ENCODE measurements around the gene SETD7.

Gene SETD7

GRCh38 chr4:139575072-139575471 is 19.1 kb upstream of the SETD7 start:
- no peak for DNase-seq
- no peaks in the 10 kb centered on the region for H3K9me3 ChIP-seq (ENCODE audit: control extremely low read depth in 1 of 5, control insufficient read depth in 4 of 5, insufficient read depth in 2 of 5, low read depth in 1 of 5, low read length in 4 of 5)
- peaks cover 0 to 3% (median 0%) of the 10 kb centered on the region in 4 experiments for H3K4me1 ChIP-seq (ENCODE audit: control extremely low read depth in 1 of 4, control insufficient read depth in 4 of 4, insufficient read depth in 4 of 4, low read length in 3 of 4)
- no peak overlapping the region for H3K27ac ChIP-seq (ENCODE audit: insufficient read depth in 1 of 2, low read depth in 1 of 2, low read length in 2 of 2, poor library complexity in 1 of 2, severe bottlenecking in 2 of 2)
- ChIA-PET POLR2A (no interaction called here), CTCF (no interaction called here)
- H3K27me3 ChIP-seq (replicated peaks in 2 of 5; ENCODE audit: control insufficient read depth in 4 of 5, insufficient read depth in 5 of 5, low read length in 4 of 5): no peaks in the 10 kb centered on the region
- 100% methylated on average over 5 of the region's 5 CpGs for WGBS (ENCODE audit: insufficient coverage)
- H3K4me3 ChIP-seq (ENCODE audit: control insufficient read depth in 1 of 7, extremely low read depth in 1 of 7, insufficient read depth in 4 of 7, low read depth in 2 of 7, low read length in 6 of 7): no peak overlapping the region
- H3K36me3 ChIP-seq (ENCODE audit: control insufficient read depth in 4 of 4, insufficient read depth in 4 of 4, low read length in 3 of 4): no peaks in the 10 kb centered on the region

- CTCF ChIA-PET: no interaction called here
- POLR2A ChIA-PET: no interaction called here
These were observed 18.6 kb upstream of the SETD7 start for GRCh38 chr4:139574641-139575040.

GRCh38 chr4:139568206-139568955 is 12.4 kb upstream of the SETD7 start:
- 97% methylated on average over 6 of the region's 10 CpGs for WGBS (ENCODE audit: insufficient coverage)
- Histone ChIP-seq H3K9me3 (ENCODE audit: control extremely low read depth in 1 of 5, control insufficient read depth in 4 of 5, insufficient read depth in 2 of 5, low read depth in 1 of 5, low read length in 4 of 5) (no peaks in the 10 kb centered on the region), H3K27me3 (replicated peaks in 2 of 5; ENCODE audit: control insufficient read depth in 4 of 5, insufficient read depth in 5 of 5, low read length in 4 of 5) (no peaks in the 10 kb centered on the region), H3K36me3 (ENCODE audit: control insufficient read depth in 4 of 4, insufficient read depth in 4 of 4, low read length in 3 of 4) (no peaks in the 10 kb centered on the region), H3K27ac (ENCODE audit: insufficient read depth in 1 of 2, low read depth in 1 of 2, low read length in 2 of 2, poor library complexity in 1 of 2, severe bottlenecking in 2 of 2) (no peak overlapping the region), H3K4me1 (ENCODE audit: control extremely low read depth in 1 of 4, control insufficient read depth in 4 of 4, insufficient read depth in 4 of 4, low read length in 3 of 4) (peaks cover 0 to 3% (median 0%) of the 10 kb centered on the region in 4 experiments), H3K4me3 (ENCODE audit: control insufficient read depth in 1 of 7, extremely low read depth in 1 of 7, insufficient read depth in 4 of 7, low read depth in 2 of 7, low read length in 6 of 7) (no peak overlapping the region)
- no peak for DNase-seq
- CTCF ChIA-PET: interaction anchor here (1.6 to 2.5 kb wide), 2 partner anchors 12 to 35 kb away, joined by 5 to 7 read pairs; partner anchors contain the start of gene SETD7
- POLR2A ChIA-PET: interaction anchor here (0.7 kb wide), 1 partner anchor 20 kb away, joined by 3 read pairs; no protein-coding TSS in a partner anchor

More at GRCh38 chr4:139574641-139575040, 18.6 kb upstream of the SETD7 start:
- no peak overlapping the region for H3K27ac ChIP-seq (ENCODE audit: insufficient read depth in 1 of 2, low read depth in 1 of 2, low read length in 2 of 2, poor library complexity in 1 of 2, severe bottlenecking in 2 of 2)
- DNase-seq: no peak
- H3K4me1 ChIP-seq (ENCODE audit: control extremely low read depth in 1 of 4, control insufficient read depth in 4 of 4, insufficient read depth in 4 of 4, low read length in 3 of 4): peaks cover 0 to 3% (median 0%) of the 10 kb centered on the region in 4 experiments
- no peaks in the 10 kb centered on the region for H3K27me3 ChIP-seq (replicated peaks in 2 of 5; ENCODE audit: control insufficient read depth in 4 of 5, insufficient read depth in 5 of 5, low read length in 4 of 5)
- H3K36me3 ChIP-seq (ENCODE audit: control insufficient read depth in 4 of 4, insufficient read depth in 4 of 4, low read length in 3 of 4): no peaks in the 10 kb centered on the region
- 80% methylated on average over 1 of the region's 3 CpGs for WGBS (ENCODE audit: insufficient coverage)
- no peaks in the 10 kb centered on the region for H3K9me3 ChIP-seq (ENCODE audit: control extremely low read depth in 1 of 5, control insufficient read depth in 4 of 5, insufficient read depth in 2 of 5, low read depth in 1 of 5, low read length in 4 of 5)
- H3K4me3 ChIP-seq (ENCODE audit: control insufficient read depth in 1 of 7, extremely low read depth in 1 of 7, insufficient read depth in 4 of 7, low read depth in 2 of 7, low read length in 6 of 7): no peak overlapping the region

GRCh38 chr4:139567159-139567870 is 11.3 kb upstream of the SETD7 start:
- POLR2A ChIA-PET: interaction anchor here (0.7 to 1.7 kb wide), 2 partner anchors 10 to 19 kb away, joined by 3 to 6 read pairs; no protein-coding TSS in a partner anchor
- peak in 2 of 3 donors; percentile 42 to 50 for DNase-seq
- H3K27me3 ChIP-seq (replicated peaks in 2 of 5; ENCODE audit: control insufficient read depth in 4 of 5, insufficient read depth in 5 of 5, low read length in 4 of 5): no peaks in the 10 kb centered on the region
- H3K36me3 ChIP-seq (ENCODE audit: control insufficient read depth in 4 of 4, insufficient read depth in 4 of 4, low read length in 3 of 4): no peaks in the 10 kb centered on the region
- no peak overlapping the region for H3K4me3 ChIP-seq (ENCODE audit: control insufficient read depth in 1 of 7, extremely low read depth in 1 of 7, insufficient read depth in 4 of 7, low read depth in 2 of 7, low read length in 6 of 7)
- H3K4me1 ChIP-seq (ENCODE audit: control extremely low read depth in 1 of 4, control insufficient read depth in 4 of 4, insufficient read depth in 4 of 4, low read length in 3 of 4): peaks cover 0 to 3% (median 0%) of the 10 kb centered on the region in 4 experiments
- WGBS (ENCODE audit: insufficient coverage): 92% methylated on average over 5 of the region's 7 CpGs
- no peaks in the 10 kb centered on the region for H3K9me3 ChIP-seq (ENCODE audit: control extremely low read depth in 1 of 5, control insufficient read depth in 4 of 5, insufficient read depth in 2 of 5, low read depth in 1 of 5, low read length in 4 of 5)
- H3K27ac ChIP-seq (ENCODE audit: insufficient read depth in 1 of 2, low read depth in 1 of 2, low read length in 2 of 2, poor library complexity in 1 of 2, severe bottlenecking in 2 of 2): no peak overlapping the region
- CTCF ChIA-PET: interaction anchor here (1.6 kb wide), 1 partner anchor 11 kb away, joined by 5 read pairs; the partner anchor contains the start of gene SETD7

GRCh38 chr4:139564502-139564901 is 8.5 kb upstream of the SETD7 start:
- Histone ChIP-seq H3K27ac (ENCODE audit: insufficient read depth in 1 of 2, low read depth in 1 of 2, low read length in 2 of 2, poor library complexity in 1 of 2, severe bottlenecking in 2 of 2) (no peak overlapping the region), H3K36me3 (ENCODE audit: control insufficient read depth in 4 of 4, insufficient read depth in 4 of 4, low read length in 3 of 4) (no peaks in the 10 kb centered on the region), H3K4me3 (ENCODE audit: control insufficient read depth in 1 of 7, extremely low read depth in 1 of 7, insufficient read depth in 4 of 7, low read depth in 2 of 7, low read length in 6 of 7) (no peak overlapping the region), H3K27me3 (replicated peaks in 2 of 5; ENCODE audit: control insufficient read depth in 4 of 5, insufficient read depth in 5 of 5, low read length in 4 of 5) (no peaks in the 10 kb centered on the region), H3K9me3 (ENCODE audit: control extremely low read depth in 1 of 5, control insufficient read depth in 4 of 5, insufficient read depth in 2 of 5, low read depth in 1 of 5, low read length in 4 of 5) (no peaks in the 10 kb centered on the region), H3K4me1 (ENCODE audit: control extremely low read depth in 1 of 4, control insufficient read depth in 4 of 4, insufficient read depth in 4 of 4, low read length in 3 of 4) (peaks cover 0 to 14% (median 5%) of the 10 kb centered on the region in 4 experiments)
- ChIA-PET POLR2A (interaction anchor here (1.5 kb wide), 1 partner anchor 12 kb away, joined by 3 read pairs; no protein-coding TSS in a partner anchor), CTCF (interaction anchor here (0.9 to 2.4 kb wide), 3 partner anchors 9 to 32 kb away, joined by 3 to 6 read pairs (median 4); partner anchors contain the start of gene SETD7)
- WGBS (ENCODE audit: insufficient coverage): 80% methylated on average over 1 of the region's 1 CpG
- DNase-seq: peak; percentile 22 to 55 (median 50)

GRCh38 chr4:139563515-139563914 is 7.5 kb upstream of the SETD7 start:
- Histone ChIP-seq H3K27me3 (replicated peaks in 2 of 5; ENCODE audit: control insufficient read depth in 4 of 5, insufficient read depth in 5 of 5, low read length in 4 of 5) (peaks cover 0 to 2% (median 1%) of the 10 kb centered on the region in 5 experiments), H3K27ac (ENCODE audit: insufficient read depth in 1 of 2, low read depth in 1 of 2, low read length in 2 of 2, poor library complexity in 1 of 2, severe bottlenecking in 2 of 2) (no peak overlapping the region), H3K36me3 (ENCODE audit: control insufficient read depth in 4 of 4, insufficient read depth in 4 of 4, low read length in 3 of 4) (no peaks in the 10 kb centered on the region), H3K4me1 (ENCODE audit: control extremely low read depth in 1 of 4, control insufficient read depth in 4 of 4, insufficient read depth in 4 of 4, low read length in 3 of 4) (peaks cover 0 to 18% (median 5%) of the 10 kb centered on the region in 4 experiments), H3K9me3 (ENCODE audit: control extremely low read depth in 1 of 5, control insufficient read depth in 4 of 5, insufficient read depth in 2 of 5, low read depth in 1 of 5, low read length in 4 of 5) (no peaks in the 10 kb centered on the region), H3K4me3 (ENCODE audit: control insufficient read depth in 1 of 7, extremely low read depth in 1 of 7, insufficient read depth in 4 of 7, low read depth in 2 of 7, low read length in 6 of 7) (no peak overlapping the region)
- ChIA-PET CTCF (interaction anchor here (1.3 to 2.4 kb wide), 2 partner anchors 8 to 32 kb away, joined by 4 to 6 read pairs; partner anchors contain the start of gene SETD7), POLR2A (no interaction called here)
- WGBS (ENCODE audit: insufficient coverage): no CpG with 5 or more reads among the region's 2 CpGs
- DNase-seq: no peak

Measured in common myeloid progenitor, CD34-positive (primary cell).